K562 (cell line): ENCODE results near the gene JPH2. TPM values are rescaled to one million over a fixed set of nuclear protein-coding genes. Genes with fewer than 3 reads are reported as not detected.

Source experiments
- ARID1B ChIP-seq: fragments of 450-650 bp; IDR thresholded peaks from 2 replicates; pipeline ENCODE4 v1.6.1; 2016; ENCODE audit warnings: antibody characterized with exemption, mild to moderate bottlenecking, inconsistent platforms
- C11orf30 ChIP-seq: fragments of 450-650 bp; IDR thresholded peaks from 2 replicates; pipeline ENCODE4 v1.6.1; 2016; ENCODE audit warnings: low read depth, mild to moderate bottlenecking
- CAMTA2 ChIP-seq: fragments of 250-450 bp; sonication (Bioruptor Pico); conservative IDR thresholded peaks from 2 replicates; pipeline ENCODE4 v1.5.1; 2022
- CBFA2T2 ChIP-seq: fragments of 450-650 bp; conservative IDR thresholded peaks from 2 replicates; pipeline ENCODE4 v1.6.1; 2017; ENCODE audit warnings: mild to moderate bottlenecking
- CBFA2T3 ChIP-seq: fragments of 450-650 bp; IDR thresholded peaks from 2 replicates; pipeline ENCODE4 v1.6.1; 2017
- CXXC5 ChIP-seq: fragments of 250-450 bp; sonication (Bioruptor Pico); IDR thresholded peaks from 2 replicates; pipeline ENCODE4 v1.8.0; 2022; ENCODE audit warnings: inconsistent platforms, mild to moderate bottlenecking, moderate library complexity
- DPF2 ChIP-seq: fragments of 450-650 bp; IDR thresholded peaks from 2 replicates; pipeline ENCODE4 v1.6.1; 2016
- FOSL1 ChIP-seq: fragments of 200-800 bp; sonication (Bioruptor generic); conservative IDR thresholded peaks from 2 replicates; pipeline ENCODE4 v1.6.1; 2016; ENCODE audit warnings: missing genetic modification characterization, missing compliant biosample characterization
- LEF1 ChIP-seq: fragments of 450-650 bp; IDR thresholded peaks from 2 replicates; pipeline ENCODE4 v1.6.1; 2016; ENCODE audit warnings: mild to moderate bottlenecking
- MCM2 ChIP-seq: fragments of 450-650 bp; IDR thresholded peaks from 2 replicates; pipeline ENCODE4 v1.6.1; 2017; ENCODE audit warnings: low read depth, mild to moderate bottlenecking
- NR2F6 ChIP-seq: fragments of 450-650 bp; formaldehyde crosslinking; IDR thresholded peaks from 2 replicates; pipeline ENCODE4 v1.4.0; 2020; ENCODE audit warnings: mild to moderate bottlenecking
- RBBP5 ChIP-seq: fragments of 200-600 bp; sonication (generic); IDR thresholded peaks from 2 replicates; pipeline ENCODE4 v1.6.1; 2012; ENCODE audit warnings: borderline replicate concordance, mild to moderate bottlenecking, low read length, control low read depth, inconsistent platforms; ENCODE audit not compliant: insufficient read depth, poor library complexity, severe bottlenecking
- SMAD4 ChIP-seq: fragments of 250-450 bp; sonication (Bioruptor Pico); conservative IDR thresholded peaks from 2 replicates; pipeline ENCODE4 v1.8.0; 2021; ENCODE audit warnings: inconsistent platforms, mild to moderate bottlenecking, moderate library complexity
- SOX6 ChIP-seq: fragments of 450-650 bp; IDR thresholded peaks from 2 replicates; pipeline ENCODE4 v1.6.1; 2014; ENCODE audit warnings: mild to moderate bottlenecking
- TAL1 ChIP-seq: fragments of 450-650 bp; IDR thresholded peaks from 2 replicates; pipeline ENCODE4 v1.6.1; 2016; ENCODE audit warnings: mild to moderate bottlenecking
- TCF7L2 ChIP-seq: fragments of 150-350 bp; IDR thresholded peaks from 2 replicates; pipeline ENCODE4 v1.6.1; 2016; ENCODE audit warnings: low read depth, mild to moderate bottlenecking, low read length, moderate library complexity
- TEAD1 ChIP-seq, 2 experiments: fragments of 450-650 bp in 1 of 2; sonication (generic) in 1 of 2; formaldehyde crosslinking; IDR thresholded peaks; 2 replicates each; pipeline versions ENCODE4 v1.4.0 to v1.8.0; 2020 to 2022; ENCODE audit warnings: mild to moderate bottlenecking in 2 of 2, missing genetic modification reagents in 1 of 2
- TEAD2 ChIP-seq: fragments of 450-650 bp; IDR thresholded peaks from 2 replicates; pipeline ENCODE4 v1.6.1; 2016; ENCODE audit warnings: missing genetic modification characterization, control low read depth, missing compliant biosample characterization
- ZNF143 ChIP-seq: sonication (generic); formaldehyde crosslinking; IDR thresholded peaks from 2 replicates; pipeline ENCODE4 v1.9.0; 2022; ENCODE audit warnings: mild to moderate bottlenecking, missing genetic modification reagents
- polyA plus RNA-seq, 8 experiments: library from polyadenylated mRNA; depleted of rRNA in 4 of 8; stranded (reverse) in 5 of 8; unstranded in 3 of 8; fragments of >200 nt; fragmentation: Nextera tagmentation in 2 of 8; fragmentation: Illumina TruSeq in 1 of 8; extraction: Ambion mirVana in 2 of 8; extraction: Trizol in 1 of 8; gene quantifications; 2 replicates each; pipeline versions ENCODE4 v1.2.1 to v1.2.3, GENCODE V29; 2011 to 2014; ENCODE audit warnings: inconsistent platforms in 1 of 8, missing spikeins in 1 of 8
- total RNA-seq, 7 experiments: library from RNA; depleted of rRNA in 6 of 7; stranded (reverse); fragments of >200 nt in 6 of 7; fragmentation: Illumina TruSeq in 2 of 7; extraction: Trizol in 2 of 7; gene quantifications; 2 replicates each; pipeline versions ENCODE4 v1.2.1 to v1.2.3, GENCODE V29; 2011 to 2021; ENCODE audit warnings: low replicate concordance in 1 of 7
- TF ChIP-seq, protein P1 (sequence below), 2 experiments: fragments of 450-650 bp in 1 of 2; IDR thresholded peaks; 2 replicates each; pipeline ENCODE4 v1.6.1; 2011 to 2017; ENCODE audit warnings: low read depth in 2 of 2, antibody characterized with exemption in 1 of 2, borderline replicate concordance in 1 of 2, low read length in 1 of 2, mild to moderate bottlenecking in 1 of 2, mixed read lengths in 1 of 2; ENCODE audit not compliant: control insufficient read depth in 1 of 2
- TF ChIP-seq, protein P2 (sequence below): fragments of 450-650 bp; IDR thresholded peaks from 2 replicates; pipeline ENCODE4 v1.6.1; 2016; ENCODE audit warnings: missing biosample characterization, missing genetic modification characterization
- TF ChIP-seq, protein P3 (sequence below): fragments of 450-650 bp; conservative IDR thresholded peaks from 2 replicates; pipeline ENCODE4 v1.6.1; 2016; ENCODE audit warnings: missing genetic modification characterization, low read depth, mild to moderate bottlenecking, missing compliant biosample characterization, moderate library complexity

Gene JPH2
- total and polyA plus RNA-seq, 9 of the 15 experiments (the other 6 are each of a cell fraction or from before 2014, with no cell fraction given): not detected

DNA sequence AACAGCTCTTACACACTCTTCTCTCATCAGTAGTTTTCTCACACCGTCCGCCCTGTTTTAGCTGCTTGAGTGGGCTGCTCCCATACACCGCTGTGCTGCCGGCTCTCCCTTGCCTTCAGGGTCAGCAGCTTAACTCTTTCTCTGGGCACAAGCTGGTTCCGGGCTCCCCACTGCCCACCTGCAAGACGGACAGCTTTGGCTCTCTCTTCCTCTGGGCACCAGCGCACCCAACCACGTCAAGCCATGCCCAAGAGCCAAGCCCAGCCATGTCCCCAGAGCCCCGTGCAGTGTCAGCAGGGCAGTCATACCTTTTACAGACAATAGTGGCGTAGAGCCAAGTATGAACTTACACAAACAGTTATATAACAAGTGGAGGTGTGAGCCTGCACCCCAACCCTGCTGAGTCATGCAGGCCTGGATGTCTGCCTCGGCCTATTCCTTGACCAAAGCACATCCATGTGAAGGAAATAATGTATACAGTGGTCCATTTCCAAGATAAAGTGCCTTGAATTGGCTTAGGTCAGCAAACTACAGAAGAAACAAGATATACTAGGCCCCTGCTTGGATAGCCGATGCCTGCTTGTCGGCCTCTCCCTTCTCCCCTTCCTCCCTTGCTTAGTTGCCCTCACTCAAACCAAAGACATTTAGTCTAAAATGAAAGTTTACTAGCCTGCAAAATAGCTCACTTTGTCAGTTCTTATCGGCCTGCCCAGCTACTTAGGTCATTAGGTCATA lies 89.3 kb downstream of the JPH2 start (continued):
- TF ChIP-seq TEAD1 (CRISPR knock-in tag; IDR thresholded peaks at IDR 0.05): 0 out of 4 replicates have a peak, but pooled peaks of 1 of the 2 experiments have one; percentile 5
- no peak for TF ChIP-seq ZNF143
- TF ChIP-seq C11orf30: peak; percentile 87
- peak; percentile 48; the same call in 1 of the 2 replicates for TF ChIP-seq ARID1B
- TF ChIP-seq RBBP5: peak; percentile 60
- TF ChIP-seq SOX6: peak; percentile 81
- no peak for TF ChIP-seq TCF7L2
- peak; percentile 28; the same call in 1 of the 2 replicates for TF ChIP-seq DPF2
- no peak for TF ChIP-seq CAMTA2 (CRISPR knock-in tag)
- TF ChIP-seq TEAD2 (tag): 0 out of 2 replicates have a peak, but pooled peaks have one; percentile 34
- TF ChIP-seq CBFA2T2: no peak; the same call in 1 of the 2 replicates
- TF ChIP-seq, protein P1, sequence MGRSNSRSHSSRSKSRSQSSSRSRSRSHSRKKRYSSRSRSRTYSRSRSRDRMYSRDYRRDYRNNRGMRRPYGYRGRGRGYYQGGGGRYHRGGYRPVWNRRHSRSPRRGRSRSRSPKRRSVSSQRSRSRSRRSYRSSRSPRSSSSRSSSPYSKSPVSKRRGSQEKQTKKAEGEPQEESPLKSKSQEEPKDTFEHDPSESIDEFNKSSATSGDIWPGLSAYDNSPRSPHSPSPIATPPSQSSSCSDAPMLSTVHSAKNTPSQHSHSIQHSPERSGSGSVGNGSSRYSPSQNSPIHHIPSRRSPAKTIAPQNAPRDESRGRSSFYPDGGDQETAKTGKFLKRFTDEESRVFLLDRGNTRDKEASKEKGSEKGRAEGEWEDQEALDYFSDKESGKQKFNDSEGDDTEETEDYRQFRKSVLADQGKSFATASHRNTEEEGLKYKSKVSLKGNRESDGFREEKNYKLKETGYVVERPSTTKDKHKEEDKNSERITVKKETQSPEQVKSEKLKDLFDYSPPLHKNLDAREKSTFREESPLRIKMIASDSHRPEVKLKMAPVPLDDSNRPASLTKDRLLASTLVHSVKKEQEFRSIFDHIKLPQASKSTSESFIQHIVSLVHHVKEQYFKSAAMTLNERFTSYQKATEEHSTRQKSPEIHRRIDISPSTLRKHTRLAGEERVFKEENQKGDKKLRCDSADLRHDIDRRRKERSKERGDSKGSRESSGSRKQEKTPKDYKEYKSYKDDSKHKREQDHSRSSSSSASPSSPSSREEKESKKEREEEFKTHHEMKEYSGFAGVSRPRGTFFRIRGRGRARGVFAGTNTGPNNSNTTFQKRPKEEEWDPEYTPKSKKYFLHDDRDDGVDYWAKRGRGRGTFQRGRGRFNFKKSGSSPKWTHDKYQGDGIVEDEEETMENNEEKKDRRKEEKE (IDR thresholded peaks at IDR 0.05; ENCODE audit: borderline replicate concordance in 1 of 2, control insufficient read depth in 1 of 2, low read depth in 2 of 2, low read length in 1 of 2): no peak
- TF ChIP-seq, protein P2, sequence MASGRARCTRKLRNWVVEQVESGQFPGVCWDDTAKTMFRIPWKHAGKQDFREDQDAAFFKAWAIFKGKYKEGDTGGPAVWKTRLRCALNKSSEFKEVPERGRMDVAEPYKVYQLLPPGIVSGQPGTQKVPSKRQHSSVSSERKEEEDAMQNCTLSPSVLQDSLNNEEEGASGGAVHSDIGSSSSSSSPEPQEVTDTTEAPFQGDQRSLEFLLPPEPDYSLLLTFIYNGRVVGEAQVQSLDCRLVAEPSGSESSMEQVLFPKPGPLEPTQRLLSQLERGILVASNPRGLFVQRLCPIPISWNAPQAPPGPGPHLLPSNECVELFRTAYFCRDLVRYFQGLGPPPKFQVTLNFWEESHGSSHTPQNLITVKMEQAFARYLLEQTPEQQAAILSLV (tag): peak; percentile 31; the same call in 1 of the 2 replicates
- peak; percentile 16; the same call in 1 of the 2 replicates for TF ChIP-seq CBFA2T3
- TF ChIP-seq, protein P3, sequence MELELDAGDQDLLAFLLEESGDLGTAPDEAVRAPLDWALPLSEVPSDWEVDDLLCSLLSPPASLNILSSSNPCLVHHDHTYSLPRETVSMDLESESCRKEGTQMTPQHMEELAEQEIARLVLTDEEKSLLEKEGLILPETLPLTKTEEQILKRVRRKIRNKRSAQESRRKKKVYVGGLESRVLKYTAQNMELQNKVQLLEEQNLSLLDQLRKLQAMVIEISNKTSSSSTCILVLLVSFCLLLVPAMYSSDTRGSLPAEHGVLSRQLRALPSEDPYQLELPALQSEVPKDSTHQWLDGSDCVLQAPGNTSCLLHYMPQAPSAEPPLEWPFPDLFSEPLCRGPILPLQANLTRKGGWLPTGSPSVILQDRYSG (tag): peak; percentile 86
- no peak for TF ChIP-seq NR2F6 (CRISPR knock-in tag)
- 0 out of 2 replicates have a peak, but pooled peaks have one; percentile 33 for TF ChIP-seq SMAD4 (CRISPR knock-in tag)
- TF ChIP-seq FOSL1 (tag): peak; percentile 33; the same call in 1 of the 2 replicates
- TF ChIP-seq LEF1: peak; percentile 25; the same call in 1 of the 2 replicates
- peak; percentile 25; the same call in 1 of the 2 replicates for TF ChIP-seq TAL1
- TF ChIP-seq CXXC5 (CRISPR knock-in tag): no peak
- no peak for TF ChIP-seq MCM2
